Panc1 (cell line): ENCODE results near the gene SMPD4.

Experiments
- POLR2AphosphoS5 ChIP-seq: IDR thresholded peaks from 2 replicates; pipeline ENCODE4 v1.6.1; 2012; ENCODE audit warnings: mild to moderate bottlenecking, low read depth, low read length, moderate library complexity
- SIN3A ChIP-seq: IDR thresholded peaks from 2 replicates; pipeline ENCODE4 v1.6.1; 2012; ENCODE audit warnings: low read depth, mild to moderate bottlenecking, low read length, moderate library complexity, borderline replicate concordance; ENCODE audit not compliant: insufficient read depth
- TCF7L2 ChIP-seq: IDR thresholded peaks from 2 replicates; pipeline ENCODE4 v1.6.1; 2011; ENCODE audit warnings: mild to moderate bottlenecking, low read depth, low read length, inconsistent platforms
- TF ChIP-seq, protein P1 (sequence below): fragments of 450-650 bp; IDR thresholded peaks from 2 replicates; pipeline ENCODE4 v1.5.1; 2017; ENCODE audit warnings: mild to moderate bottlenecking

- TF ChIP-seq, protein P1, sequence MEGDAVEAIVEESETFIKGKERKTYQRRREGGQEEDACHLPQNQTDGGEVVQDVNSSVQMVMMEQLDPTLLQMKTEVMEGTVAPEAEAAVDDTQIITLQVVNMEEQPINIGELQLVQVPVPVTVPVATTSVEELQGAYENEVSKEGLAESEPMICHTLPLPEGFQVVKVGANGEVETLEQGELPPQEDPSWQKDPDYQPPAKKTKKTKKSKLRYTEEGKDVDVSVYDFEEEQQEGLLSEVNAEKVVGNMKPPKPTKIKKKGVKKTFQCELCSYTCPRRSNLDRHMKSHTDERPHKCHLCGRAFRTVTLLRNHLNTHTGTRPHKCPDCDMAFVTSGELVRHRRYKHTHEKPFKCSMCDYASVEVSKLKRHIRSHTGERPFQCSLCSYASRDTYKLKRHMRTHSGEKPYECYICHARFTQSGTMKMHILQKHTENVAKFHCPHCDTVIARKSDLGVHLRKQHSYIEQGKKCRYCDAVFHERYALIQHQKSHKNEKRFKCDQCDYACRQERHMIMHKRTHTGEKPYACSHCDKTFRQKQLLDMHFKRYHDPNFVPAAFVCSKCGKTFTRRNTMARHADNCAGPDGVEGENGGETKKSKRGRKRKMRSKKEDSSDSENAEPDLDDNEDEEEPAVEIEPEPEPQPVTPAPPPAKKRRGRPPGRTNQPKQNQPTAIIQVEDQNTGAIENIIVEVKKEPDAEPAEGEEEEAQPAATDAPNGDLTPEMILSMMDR, result no peak
- no peak for TF ChIP-seq SIN3A
- TF ChIP-seq TCF7L2, result no peak
- no peak for TF ChIP-seq POLR2AphosphoS5
These were observed 11.5 kb downstream of the SMPD4 start for GRCh38 chr2:130169896-130170295.
